Measurements from ENCODE around the gene TNC.

- TF ChIP-seq POLR2A (IDR thresholded peaks at IDR 0.05) (no peak), CTCF (IDR thresholded peaks at IDR 0.05) (no peak)
Observed at GRCh38 chr9:114981063-114981462, 136.9 kb downstream of the TNC start.

Measured in lower leg skin (tissue), 3 donors.